ENCODE results near the gene AKT3. TPM values are rescaled to one million over a fixed set of nuclear protein-coding genes. Genes with fewer than 3 reads are reported as not detected.

Gene AKT3
- total and polyA plus RNA-seq, 8 donors = 5.5 to 100 (median 13.8) TPM

DNA sequence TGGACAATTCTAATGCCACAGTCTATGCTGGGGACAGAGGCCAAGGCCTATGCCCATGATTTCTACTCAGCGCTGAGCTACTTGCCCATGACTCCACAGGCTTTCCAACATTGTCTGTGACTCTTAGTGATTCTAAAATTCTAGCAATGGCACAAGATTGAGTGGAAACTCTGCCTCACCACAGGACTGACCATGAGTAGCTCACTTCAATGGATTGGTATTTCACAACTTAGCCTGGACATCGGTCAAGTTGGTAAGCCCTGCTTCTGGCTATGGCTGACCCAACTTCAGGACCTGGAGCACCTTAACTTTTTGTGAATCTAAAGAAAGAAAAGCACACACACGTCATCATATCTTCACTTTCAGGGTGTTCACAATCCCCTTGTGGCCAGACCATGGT lies 339.1 kb downstream of the AKT3 start:
- H3K27me3 ChIP-seq = no peaks in the 10 kb centered on the region
- peaks cover 0 to 4% (median 0%) of the 10 kb centered on the region in 4 donors for H3K4me1 ChIP-seq
- 85 to 96% (median 93%) methylated on average over 3 of the region's 3 CpGs for WGBS, 5 donors
- TF ChIP-seq POLR2A (IDR thresholded peaks at IDR 0.05) (no peak), POLR2AphosphoS5 (IDR thresholded peaks at IDR 0.05) (no peak), EP300 (IDR thresholded peaks at IDR 0.05) (no peak)
- TF ChIP-seq, protein P1, sequence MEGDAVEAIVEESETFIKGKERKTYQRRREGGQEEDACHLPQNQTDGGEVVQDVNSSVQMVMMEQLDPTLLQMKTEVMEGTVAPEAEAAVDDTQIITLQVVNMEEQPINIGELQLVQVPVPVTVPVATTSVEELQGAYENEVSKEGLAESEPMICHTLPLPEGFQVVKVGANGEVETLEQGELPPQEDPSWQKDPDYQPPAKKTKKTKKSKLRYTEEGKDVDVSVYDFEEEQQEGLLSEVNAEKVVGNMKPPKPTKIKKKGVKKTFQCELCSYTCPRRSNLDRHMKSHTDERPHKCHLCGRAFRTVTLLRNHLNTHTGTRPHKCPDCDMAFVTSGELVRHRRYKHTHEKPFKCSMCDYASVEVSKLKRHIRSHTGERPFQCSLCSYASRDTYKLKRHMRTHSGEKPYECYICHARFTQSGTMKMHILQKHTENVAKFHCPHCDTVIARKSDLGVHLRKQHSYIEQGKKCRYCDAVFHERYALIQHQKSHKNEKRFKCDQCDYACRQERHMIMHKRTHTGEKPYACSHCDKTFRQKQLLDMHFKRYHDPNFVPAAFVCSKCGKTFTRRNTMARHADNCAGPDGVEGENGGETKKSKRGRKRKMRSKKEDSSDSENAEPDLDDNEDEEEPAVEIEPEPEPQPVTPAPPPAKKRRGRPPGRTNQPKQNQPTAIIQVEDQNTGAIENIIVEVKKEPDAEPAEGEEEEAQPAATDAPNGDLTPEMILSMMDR (IDR thresholded peaks at IDR 0.05) = no peak
- no peak overlapping the region for H3K4me3 ChIP-seq
- DNase-seq = no peak
- peaks cover 0 to 54% (median 16%) of the 10 kb centered on the region in 4 donors for H3K36me3 ChIP-seq
- intact Hi-C loops (cut with DNase I; ENCODE audit: low total_unique reads) = no loop called here
- H3K27ac ChIP-seq = no peak overlapping the region
- H3K9me3 ChIP-seq = no peaks in the 10 kb centered on the region

DNA sequence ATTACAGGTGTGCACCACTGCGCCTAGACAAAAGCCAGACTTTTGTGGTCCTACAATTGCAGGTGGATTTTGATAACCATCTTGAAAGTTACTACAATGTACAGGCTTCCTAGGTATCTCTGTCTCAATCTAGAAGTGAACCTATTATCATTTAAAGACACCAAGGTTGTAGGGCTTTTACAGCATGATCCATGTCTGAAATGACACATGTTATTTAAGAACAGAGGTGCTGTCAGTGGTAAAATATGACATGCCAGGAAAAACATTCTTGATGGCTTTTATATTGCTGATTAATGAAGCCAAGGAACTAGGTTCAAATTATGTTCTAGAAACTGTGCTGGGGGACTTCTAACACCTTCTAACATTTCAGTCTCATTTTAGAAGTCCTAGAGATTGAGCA lies 341.1 kb downstream of the AKT3 start:
- TF ChIP-seq, protein P1 (IDR thresholded peaks at IDR 0.05) = no peak
- TF ChIP-seq EP300 (IDR thresholded peaks at IDR 0.05) = no peak
- no peaks in the 10 kb centered on the region for H3K9me3 ChIP-seq
- peaks cover 0 to 4% (median 0%) of the 10 kb centered on the region in 4 donors for H3K4me1 ChIP-seq
- WGBS, 5 donors = 95 to 100% (median 100%) methylated on average over 1 of the region's 1 CpG
- H3K27me3 ChIP-seq = no peaks in the 10 kb centered on the region
- intact Hi-C loops (cut with DNase I; ENCODE audit: low total_unique reads) = no loop called here
- H3K27ac ChIP-seq = no peak overlapping the region
- no peak for DNase-seq
- peaks cover 0 to 67% (median 30%) of the 10 kb centered on the region in 4 donors for H3K36me3 ChIP-seq
- H3K4me3 ChIP-seq = no peak overlapping the region

DNA sequence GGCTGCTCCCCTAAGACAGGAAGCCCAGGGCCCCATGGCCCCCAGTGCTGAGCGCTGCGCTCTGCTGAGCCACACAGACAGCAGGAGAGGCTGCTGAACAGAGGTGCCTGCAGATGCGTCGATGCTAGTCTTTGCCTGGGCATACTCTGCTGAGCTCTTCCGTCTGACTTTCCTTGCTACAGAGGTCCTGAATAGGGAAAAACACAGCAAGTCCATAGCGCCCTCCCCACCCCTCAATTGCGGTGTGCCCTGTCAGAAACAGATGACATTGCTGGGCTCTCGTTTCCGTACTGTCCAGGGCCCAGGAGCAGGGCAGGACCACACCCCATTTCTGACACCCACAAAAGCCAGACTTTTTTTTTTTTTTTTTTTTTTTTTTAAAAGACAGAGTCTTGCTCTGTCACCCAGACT lies 341.7 kb downstream of the AKT3 start:
- no peak for TF ChIP-seq POLR2A (IDR thresholded peaks at IDR 0.05)
- no peaks in the 10 kb centered on the region for H3K27me3 ChIP-seq
- no peak overlapping the region for H3K27ac ChIP-seq
- 76 to 87% (median 84%) methylated on average over 7 to 9 of the region's 9 CpGs for WGBS, 5 donors
- H3K4me3 ChIP-seq = no peak overlapping the region
- peak in 1 of 2 donors; percentile 43 for DNase-seq
- intact Hi-C loops (cut with DNase I; ENCODE audit: low total_unique reads) = no loop called here
- no peaks in the 10 kb centered on the region for H3K9me3 ChIP-seq
- peaks cover 0 to 68% (median 32%) of the 10 kb centered on the region in 4 donors for H3K36me3 ChIP-seq
- H3K4me1 ChIP-seq = peaks cover 0 to 4% (median 0%) of the 10 kb centered on the region in 4 donors

DNA sequence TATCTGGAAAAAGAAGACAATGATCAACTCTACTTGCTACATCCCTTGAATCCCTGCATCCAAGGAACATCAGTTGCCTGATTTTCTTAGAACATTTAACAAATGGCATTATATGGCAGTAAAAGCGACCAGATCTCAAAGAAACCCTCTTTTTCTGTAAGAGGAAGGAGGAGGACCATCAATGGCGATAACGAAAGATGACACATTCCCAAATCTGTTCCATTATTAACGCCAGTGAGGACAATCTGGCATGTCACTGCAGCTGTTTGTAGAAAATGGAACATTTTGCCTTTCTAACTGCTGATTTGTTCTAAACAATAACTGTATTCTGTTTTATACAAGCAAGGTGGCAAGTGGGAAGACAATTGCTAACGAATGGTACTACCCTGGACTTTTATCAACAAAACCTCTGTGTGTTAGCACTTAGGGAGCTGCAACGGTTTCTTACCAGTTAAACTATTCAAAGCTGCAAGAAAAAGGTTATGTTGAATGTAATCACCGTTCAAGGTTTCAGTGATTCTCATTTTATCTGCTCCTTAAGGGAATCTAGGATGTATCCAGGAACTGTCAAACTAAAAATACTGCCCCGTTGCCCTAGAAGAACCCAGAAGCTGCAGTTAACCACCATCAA lies 342.3 kb downstream of the AKT3 start:
- H3K4me1 ChIP-seq = peaks cover 0 to 4% (median 0%) of the 10 kb centered on the region in 4 donors
- peaks cover 0 to 67% (median 32%) of the 10 kb centered on the region in 4 donors for H3K36me3 ChIP-seq
- TF ChIP-seq POLR2AphosphoS5 (IDR thresholded peaks at IDR 0.05) (no peak), EP300 (IDR thresholded peaks at IDR 0.05) (no peak), POLR2A (IDR thresholded peaks at IDR 0.05) (no peak)
- TF ChIP-seq, protein P1 (IDR thresholded peaks at IDR 0.05) = no peak
- H3K4me3 ChIP-seq = no peak overlapping the region
- intact Hi-C loops (cut with DNase I; ENCODE audit: low total_unique reads) = no loop called here
- H3K27me3 ChIP-seq = no peaks in the 10 kb centered on the region
- no peak for DNase-seq
- no peak overlapping the region for H3K27ac ChIP-seq
- H3K9me3 ChIP-seq = no peaks in the 10 kb centered on the region
- 77 to 86% (median 78%) methylated on average over 8 of the region's 8 CpGs for WGBS, 5 donors

DNA sequence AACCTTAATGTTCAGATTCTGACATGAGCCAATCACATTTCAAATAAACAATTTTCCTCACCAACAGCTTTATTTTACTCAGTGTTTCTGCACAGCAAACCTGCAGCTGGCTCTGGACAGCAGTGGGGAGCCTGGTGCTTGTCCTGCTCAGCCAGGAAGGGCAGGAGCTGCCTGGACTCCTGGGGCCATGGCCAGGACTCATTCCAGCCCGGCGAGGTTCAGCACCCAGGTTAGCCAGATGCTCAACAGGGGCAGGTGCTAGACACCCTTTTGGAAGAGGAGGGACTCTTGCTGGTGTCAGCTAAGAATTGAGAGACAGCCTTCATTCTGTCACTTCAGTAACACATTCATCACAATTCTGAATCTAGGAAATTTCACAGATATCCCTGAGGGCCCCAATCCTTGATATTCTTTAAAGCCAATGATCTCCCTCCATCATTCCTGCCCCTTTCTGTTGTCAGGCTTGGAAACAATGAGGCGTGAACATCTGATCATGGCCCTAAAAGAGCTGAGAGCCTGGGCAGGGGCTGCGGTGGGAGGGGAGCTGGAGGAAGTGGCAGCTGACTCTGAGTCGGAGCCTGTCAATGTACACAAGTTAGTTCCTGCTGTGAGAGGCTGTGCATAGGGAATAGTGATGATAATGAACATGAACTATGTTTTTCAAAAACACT lies 342.9 kb downstream of the AKT3 start:
- H3K36me3 ChIP-seq = peaks cover 0 to 66% (median 34%) of the 10 kb centered on the region in 4 donors
- peak in 1 of 2 donors; percentile 23 for DNase-seq
- 63 to 75% (median 66%) methylated on average over 5 of the region's 5 CpGs for WGBS, 5 donors
- peaks cover 0 to 4% (median 0%) of the 10 kb centered on the region in 4 donors for H3K4me1 ChIP-seq
- no peak overlapping the region for H3K27ac ChIP-seq
- intact Hi-C loops (cut with DNase I; ENCODE audit: low total_unique reads) = no loop called here
- H3K4me3 ChIP-seq = no peak overlapping the region
- H3K9me3 ChIP-seq = no peaks in the 10 kb centered on the region
- no peaks in the 10 kb centered on the region for H3K27me3 ChIP-seq
- TF ChIP-seq POLR2A (IDR thresholded peaks at IDR 0.05) (no peak), EP300 (IDR thresholded peaks at IDR 0.05) (no peak), POLR2AphosphoS5 (IDR thresholded peaks at IDR 0.05) (no peak)
- TF ChIP-seq, protein P1 (IDR thresholded peaks at IDR 0.05) = no peak
